HK-2 (cell line): ENCODE data around the gene HSFX4.
"Not testable (repeated sequence)": the region's sequence is repeated elsewhere in the genome, so short reads cannot be mapped to it uniquely, and the experiment has no call there.

Experiments used
- DNase-seq: peaks from one replicate; pipeline ENCODE4 v3.0.0-alpha.2; 2018; ENCODE audit not compliant: unreplicated experiment

The HSFX4 gene, protein sequence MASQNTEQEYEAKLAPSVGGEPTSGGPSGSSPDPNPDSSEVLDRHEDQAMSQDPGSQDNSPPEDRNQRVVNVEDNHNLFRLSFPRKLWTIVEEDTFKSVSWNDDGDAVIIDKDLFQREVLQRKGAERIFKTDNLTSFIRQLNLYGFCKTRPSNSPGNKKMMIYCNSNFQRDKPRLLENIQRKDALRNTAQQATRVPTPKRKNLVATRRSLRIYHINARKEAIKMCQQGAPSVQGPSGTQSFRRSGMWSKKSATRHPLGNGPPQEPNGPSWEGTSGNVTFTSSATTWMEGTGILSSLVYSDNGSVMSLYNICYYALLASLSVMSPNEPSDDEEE

DNA sequence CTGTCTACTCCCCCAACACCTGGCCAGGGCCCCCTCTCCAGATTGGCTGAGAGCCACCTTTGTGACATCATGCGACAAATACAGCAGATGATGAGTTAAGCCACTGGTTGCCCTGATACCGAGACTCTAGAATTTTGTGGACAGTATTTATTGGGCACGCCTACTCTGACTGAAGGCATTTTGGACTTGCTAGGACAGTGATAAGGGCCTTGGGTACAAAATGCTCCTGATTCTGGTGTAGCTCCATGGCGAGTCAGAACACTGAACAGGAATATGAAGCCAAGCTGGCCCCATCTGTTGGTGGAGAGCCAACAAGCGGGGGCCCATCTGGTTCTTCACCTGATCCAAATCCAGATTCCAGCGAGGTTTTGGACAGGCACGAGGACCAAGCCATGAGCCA is at the start of gene HSFX4:
HSFX4 (plus strand) TSS at position 174 of the 400 bp plus-strand sequence; CDS start at position 246, 72 bp downstream.
- not testable (repeated sequence) for DNase-seq

GRCh38 chrX:149881081-149881711 is 48.2 kb upstream of the HSFX4 start, which contains the start of gene MAGEA8:
Gene MAGEA8 (plus strand): TSS chrX:149881183. CDS start chrX:149884273, 3,090 bp downstream.
- no peak for DNase-seq

- not testable (repeated sequence) for DNase-seq
Measured at GRCh38 chrX:149890828-149891227, 38.5 kb upstream of the HSFX4 start.

DNA sequence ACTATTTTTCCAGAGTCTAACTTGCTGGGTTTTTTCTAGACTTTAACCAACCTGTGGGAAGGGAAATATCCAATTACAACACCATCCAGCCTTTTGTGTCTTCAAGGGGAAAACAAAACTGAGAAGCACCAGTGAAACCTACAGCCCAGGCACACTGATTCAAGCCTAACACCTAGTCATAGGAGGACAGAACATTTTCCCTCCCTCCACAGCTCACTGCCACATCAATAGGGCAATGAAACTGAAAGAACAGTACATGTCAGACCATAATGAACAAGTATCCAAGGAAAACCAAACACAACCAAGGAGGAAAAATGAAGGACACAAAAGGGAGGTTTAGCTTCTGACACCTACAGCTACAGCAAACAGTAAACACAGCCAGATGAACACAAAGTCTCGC is 30.8 kb upstream of the HSFX4 start:
- DNase-seq: no peak

DNA sequence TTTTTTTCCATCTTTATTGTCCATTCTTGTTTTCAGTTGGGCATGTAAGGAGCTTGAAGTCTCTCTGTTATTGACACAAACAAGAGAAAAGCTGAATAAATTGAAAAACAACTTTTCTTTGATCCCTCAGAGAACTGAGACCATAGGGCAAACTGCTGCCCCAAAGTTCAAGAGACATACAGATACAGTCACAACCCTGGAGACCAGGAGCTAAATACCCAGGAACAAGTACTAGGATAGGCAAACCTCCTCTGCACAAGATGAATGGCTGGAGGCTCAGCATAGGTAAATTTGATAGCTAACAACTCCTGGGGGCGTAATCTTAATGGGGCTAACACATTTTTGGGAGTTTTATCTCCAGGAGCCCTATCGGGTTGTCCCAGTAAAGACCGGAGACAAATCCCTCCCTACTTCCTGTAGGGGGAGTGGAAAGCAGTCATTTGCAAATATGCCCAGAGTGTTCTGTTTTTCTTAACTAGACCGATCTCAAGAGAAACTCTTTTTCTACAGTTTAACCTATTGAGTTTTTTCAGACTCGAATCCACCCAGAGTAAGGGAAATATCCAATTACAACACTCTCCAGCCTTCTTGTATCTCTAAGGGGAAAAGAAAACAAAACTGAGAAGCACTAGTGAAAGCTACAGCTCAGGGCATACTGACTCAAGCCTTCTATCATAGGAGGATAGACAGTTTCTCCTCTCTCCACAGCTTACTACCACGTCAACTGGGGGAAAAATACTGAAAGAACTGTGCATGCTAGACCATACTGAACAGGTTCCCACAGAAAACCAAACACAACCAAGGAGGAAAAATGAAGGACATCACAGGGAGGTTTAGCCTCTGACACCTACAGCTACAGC is 25.3 kb upstream of the HSFX4 start:
- peak; percentile 0 for DNase-seq

GRCh38 chrX:149908308-149908707 is 21.1 kb upstream of the HSFX4 start:
- DNase-seq: no peak

DNA sequence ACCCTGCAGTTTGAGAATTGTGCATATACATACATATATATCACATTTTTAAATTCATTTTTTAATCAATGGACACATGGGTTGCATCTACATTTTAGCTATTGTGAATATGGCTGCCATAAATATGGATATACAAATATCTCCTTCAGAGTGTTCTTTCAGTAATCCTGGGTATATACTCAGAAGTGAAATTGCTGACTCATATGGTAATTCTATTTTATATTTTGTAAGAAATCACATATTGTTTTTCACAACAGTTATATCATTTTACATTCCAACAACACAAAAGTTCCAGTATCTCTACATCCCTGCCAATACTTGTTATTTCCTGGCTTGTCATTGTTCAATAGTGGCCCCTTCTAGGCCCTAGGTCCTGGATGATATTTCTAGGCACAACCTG is 20.6 kb upstream of the HSFX4 start:
- no peak for DNase-seq

DNA sequence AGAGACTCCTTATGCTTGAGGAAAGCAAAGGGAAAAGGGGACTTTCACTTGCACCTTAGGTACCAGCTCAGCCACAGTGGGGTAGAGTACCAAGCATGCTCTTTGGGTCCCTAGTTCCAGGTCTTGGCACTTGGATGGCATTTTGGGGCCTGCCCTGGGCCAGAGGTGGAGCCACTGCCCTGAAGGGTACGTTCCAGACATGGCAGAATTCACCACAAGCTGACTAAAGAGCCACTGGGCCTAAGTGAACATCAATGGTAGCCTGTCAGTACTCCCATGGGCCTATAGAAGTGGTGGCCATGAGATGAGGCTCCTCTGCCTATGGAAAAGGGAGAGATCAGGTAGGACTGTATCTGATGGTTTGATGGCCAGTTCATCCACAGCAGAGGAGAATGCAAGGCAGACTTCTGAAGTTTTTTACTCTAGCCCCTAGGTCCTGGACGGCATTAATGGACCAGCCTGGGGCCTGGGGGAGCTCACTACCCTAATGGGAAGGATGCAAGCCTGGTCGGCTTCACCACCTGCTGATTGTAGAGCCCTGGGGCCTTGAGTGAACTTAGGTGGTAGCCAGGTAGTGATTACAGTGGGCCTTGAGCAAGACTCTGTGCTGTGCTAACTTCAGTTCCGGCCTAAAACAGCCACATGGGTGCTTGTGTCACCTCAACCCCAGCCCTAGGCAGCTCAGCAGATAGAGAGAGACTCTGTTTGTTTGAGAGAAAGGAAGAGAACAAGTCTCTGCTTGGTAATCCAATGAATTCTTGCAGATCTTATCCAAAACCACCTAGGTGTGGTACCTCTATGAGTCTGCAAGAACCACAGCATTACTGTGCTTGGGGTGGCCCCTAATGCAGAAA is 19.8 kb upstream of the HSFX4 start:
- DNase-seq: no peak

DNA sequence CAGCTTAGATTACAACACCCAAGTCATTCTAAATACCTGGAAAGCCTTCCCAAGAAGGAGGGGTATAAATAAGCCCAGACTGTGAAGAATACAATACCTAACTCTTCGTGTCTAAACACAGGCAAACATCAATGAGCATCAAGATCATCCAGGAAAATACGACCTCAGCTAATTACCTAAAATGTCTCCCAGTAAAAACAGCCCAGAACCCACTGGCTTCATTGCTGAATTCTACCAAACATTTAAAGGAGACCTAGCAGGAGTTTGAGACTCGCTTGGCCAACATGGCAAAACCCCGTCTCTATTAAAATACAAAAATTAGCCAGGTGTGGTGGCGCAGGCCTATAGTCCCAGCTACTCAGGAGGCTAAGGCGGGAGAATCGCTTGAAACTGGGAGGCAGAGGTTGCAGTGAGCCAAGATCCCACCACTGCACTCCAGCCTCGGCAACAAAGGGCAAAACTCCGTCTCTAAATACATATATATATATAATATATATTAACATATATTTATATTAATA is 19.1 kb upstream of the HSFX4 start:
- no peak for DNase-seq

- no peak for DNase-seq
Measured at GRCh38 chrX:149916745-149917392, 12.5 kb upstream of the HSFX4 start.

- DNase-seq: not testable (repeated sequence)
Measured at GRCh38 chrX:149923836-149924235, 5.5 kb upstream of the HSFX4 start.

DNA sequence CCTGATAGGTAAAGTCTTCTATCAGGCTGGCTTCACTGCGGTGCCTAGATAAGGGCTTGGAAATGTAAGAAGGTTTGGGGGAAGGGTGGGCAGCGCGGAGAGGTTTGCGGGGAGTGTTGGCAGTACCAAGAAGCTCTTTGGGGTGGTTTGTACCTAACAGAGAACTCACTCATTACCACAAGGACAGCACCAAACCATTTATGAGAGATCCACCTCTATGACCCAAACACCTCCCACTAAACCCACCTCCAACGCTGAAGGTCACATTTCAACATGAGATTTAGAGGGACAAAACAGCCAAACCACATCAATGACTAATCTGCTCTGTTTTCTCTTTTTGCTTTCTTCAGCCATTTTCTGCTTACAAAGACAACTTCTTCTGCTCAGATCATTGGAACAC is 4.9 kb upstream of the HSFX4 start:
- not testable (repeated sequence) for DNase-seq

GRCh38 chrX:149927245-149927963 is 2.0 kb upstream of the HSFX4 start:
- not testable (repeated sequence) for DNase-seq

- not testable (repeated sequence) for DNase-seq
Measured at GRCh38 chrX:149927964-149928258, 1.5 kb upstream of the HSFX4 start.

DNA sequence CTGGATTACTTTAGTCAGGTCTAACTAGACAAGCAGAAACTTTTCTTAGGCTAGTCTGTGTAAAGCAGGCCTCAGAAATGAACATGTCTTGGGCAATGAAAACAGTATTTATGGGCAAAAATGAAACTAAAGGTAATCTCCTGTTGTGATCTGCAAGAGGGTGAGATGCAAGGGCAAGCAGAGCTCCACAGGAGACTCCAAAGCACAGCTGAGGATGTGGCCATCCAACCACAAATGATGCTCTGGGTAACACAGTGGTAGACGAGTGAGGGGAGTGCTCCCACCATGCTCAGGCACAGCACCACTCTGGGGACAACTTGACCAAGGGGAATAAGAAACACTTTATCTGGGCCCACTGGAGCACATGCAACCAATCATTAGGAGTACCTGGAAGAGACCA is 738 bp upstream of the HSFX4 start:
- not testable (repeated sequence) for DNase-seq

GRCh38 chrX:149931355-149931754 is 2.0 kb downstream of the HSFX4 start:
- not testable (repeated sequence) for DNase-seq

DNA sequence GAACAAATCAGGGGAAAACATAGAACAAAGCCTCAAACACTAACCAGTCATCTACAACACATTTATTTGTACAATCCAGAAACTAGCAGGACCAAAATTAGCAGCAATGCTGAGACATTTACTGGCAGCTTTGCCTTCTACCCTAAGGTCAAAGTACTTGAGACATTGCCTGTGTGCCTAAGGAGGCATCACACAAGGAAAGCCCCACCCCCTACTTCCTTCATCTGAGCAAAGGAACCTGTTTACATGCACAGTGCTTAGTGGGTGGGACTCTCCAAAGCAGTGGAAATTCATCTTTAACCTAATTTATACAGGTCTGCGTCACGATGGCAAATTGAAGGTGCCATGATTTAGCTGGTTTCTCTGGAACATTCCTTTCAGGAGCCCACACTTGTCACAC is 2.8 kb downstream of the HSFX4 start:
- DNase-seq: not testable (repeated sequence)

GRCh38 chrX:149932970-149933369 is 3.6 kb downstream of the HSFX4 start:
- not testable (repeated sequence) for DNase-seq

DNA sequence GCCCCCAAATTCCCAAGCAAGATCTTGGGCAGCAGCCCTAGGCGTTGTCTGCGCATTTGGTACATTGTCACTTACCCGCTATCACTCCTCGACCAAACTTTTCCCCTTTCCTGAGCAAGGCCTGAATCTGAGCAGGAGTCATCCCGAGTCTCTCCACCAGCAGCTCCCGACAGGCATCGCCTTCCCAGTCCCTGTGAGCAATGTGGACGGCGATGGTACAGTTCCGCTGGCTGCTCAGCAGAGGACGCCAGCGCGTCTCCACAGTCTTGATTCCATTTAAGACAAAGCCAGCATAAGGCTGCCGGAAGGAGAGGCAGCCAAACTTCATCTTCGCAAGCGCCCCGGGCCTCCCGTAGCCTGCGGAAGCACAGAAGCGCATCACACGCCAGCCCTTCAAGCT is 4.2 kb downstream of the HSFX4 start:
- not testable (repeated sequence) for DNase-seq

- DNase-seq: not testable (repeated sequence)
Measured at GRCh38 chrX:149937328-149937727, 8.0 kb downstream of the HSFX4 start.
